Measurements from ENCODE around the gene CA6.

DNA sequence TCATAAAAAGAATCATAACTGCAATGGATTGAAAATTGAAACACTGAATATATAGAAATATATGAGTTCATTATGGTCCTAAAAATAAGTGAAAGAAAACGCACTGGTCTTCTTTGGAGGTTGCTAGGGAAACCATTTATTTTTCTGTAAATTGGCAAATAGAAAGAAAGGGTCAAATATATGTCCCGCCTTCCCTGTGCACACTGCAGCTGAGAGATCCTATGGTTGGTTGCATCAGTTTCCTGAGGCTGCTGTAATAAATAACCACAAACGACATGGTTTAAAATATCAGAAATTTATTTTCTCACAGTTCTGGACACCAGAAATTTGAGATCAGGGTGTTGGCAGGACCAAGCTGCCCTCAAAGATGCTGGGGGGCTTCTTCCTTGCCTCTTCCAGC lies 35.0 kb downstream of the CA6 start:
- TF ChIP-seq, protein P1, sequence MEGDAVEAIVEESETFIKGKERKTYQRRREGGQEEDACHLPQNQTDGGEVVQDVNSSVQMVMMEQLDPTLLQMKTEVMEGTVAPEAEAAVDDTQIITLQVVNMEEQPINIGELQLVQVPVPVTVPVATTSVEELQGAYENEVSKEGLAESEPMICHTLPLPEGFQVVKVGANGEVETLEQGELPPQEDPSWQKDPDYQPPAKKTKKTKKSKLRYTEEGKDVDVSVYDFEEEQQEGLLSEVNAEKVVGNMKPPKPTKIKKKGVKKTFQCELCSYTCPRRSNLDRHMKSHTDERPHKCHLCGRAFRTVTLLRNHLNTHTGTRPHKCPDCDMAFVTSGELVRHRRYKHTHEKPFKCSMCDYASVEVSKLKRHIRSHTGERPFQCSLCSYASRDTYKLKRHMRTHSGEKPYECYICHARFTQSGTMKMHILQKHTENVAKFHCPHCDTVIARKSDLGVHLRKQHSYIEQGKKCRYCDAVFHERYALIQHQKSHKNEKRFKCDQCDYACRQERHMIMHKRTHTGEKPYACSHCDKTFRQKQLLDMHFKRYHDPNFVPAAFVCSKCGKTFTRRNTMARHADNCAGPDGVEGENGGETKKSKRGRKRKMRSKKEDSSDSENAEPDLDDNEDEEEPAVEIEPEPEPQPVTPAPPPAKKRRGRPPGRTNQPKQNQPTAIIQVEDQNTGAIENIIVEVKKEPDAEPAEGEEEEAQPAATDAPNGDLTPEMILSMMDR (IDR thresholded peaks at IDR 0.05) = no peak
- TF ChIP-seq POLR2A (IDR thresholded peaks at IDR 0.05) = no peak
